ENCODE results near the gene MYOZ3.

GRCh38 chr5:150630461-150631325, 30.4 kb upstream of the MYOZ3 start:
- TF ChIP-seq EZH2phosphoT487 (IDR thresholded peaks at IDR 0.05; ENCODE audit: insufficient read depth, low read depth): no peak
- no peak for TF ChIP-seq EZH2 (IDR thresholded peaks at IDR 0.05; ENCODE audit: insufficient read depth, poor library complexity, severe bottlenecking)
